ENCODE results near the gene CIITA.
"Not testable (repeated sequence)": the region's sequence is repeated elsewhere in the genome, so short reads cannot be mapped to it uniquely, and the experiment has no call there.

Gene CIITA, protein sequence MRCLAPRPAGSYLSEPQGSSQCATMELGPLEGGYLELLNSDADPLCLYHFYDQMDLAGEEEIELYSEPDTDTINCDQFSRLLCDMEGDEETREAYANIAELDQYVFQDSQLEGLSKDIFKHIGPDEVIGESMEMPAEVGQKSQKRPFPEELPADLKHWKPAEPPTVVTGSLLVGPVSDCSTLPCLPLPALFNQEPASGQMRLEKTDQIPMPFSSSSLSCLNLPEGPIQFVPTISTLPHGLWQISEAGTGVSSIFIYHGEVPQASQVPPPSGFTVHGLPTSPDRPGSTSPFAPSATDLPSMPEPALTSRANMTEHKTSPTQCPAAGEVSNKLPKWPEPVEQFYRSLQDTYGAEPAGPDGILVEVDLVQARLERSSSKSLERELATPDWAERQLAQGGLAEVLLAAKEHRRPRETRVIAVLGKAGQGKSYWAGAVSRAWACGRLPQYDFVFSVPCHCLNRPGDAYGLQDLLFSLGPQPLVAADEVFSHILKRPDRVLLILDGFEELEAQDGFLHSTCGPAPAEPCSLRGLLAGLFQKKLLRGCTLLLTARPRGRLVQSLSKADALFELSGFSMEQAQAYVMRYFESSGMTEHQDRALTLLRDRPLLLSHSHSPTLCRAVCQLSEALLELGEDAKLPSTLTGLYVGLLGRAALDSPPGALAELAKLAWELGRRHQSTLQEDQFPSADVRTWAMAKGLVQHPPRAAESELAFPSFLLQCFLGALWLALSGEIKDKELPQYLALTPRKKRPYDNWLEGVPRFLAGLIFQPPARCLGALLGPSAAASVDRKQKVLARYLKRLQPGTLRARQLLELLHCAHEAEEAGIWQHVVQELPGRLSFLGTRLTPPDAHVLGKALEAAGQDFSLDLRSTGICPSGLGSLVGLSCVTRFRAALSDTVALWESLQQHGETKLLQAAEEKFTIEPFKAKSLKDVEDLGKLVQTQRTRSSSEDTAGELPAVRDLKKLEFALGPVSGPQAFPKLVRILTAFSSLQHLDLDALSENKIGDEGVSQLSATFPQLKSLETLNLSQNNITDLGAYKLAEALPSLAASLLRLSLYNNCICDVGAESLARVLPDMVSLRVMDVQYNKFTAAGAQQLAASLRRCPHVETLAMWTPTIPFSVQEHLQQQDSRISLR

DNA sequence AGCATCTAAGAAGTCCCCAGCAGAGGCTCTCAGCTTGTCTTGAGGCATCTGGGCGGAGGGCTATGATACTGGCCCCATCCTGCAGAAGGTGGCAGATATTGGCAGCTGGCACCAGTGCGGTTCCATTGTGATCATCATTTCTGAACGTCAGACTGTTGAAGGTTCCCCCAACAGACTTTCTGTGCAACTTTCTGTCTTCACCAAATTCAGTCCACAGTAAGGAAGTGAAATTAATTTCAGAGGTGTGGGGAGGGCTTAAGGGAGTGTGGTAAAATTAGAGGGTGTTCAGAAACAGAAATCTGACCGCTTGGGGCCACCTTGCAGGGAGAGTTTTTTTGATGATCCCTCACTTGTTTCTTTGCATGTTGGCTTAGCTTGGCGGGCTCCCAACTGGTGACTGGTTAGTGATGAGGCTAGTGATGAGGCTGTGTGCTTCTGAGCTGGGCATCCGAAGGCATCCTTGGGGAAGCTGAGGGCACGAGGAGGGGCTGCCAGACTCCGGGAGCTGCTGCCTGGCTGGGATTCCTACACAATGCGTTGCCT, at the start of gene CIITA:
Gene CIITA, plus strand, starts transcription at position 404 of the 543 bp plus-strand sequence. Its CDS starts 129 bp downstream, at position 533.
- DNase-seq (ENCODE audit: low read depth) = peak; percentile 48

DNA sequence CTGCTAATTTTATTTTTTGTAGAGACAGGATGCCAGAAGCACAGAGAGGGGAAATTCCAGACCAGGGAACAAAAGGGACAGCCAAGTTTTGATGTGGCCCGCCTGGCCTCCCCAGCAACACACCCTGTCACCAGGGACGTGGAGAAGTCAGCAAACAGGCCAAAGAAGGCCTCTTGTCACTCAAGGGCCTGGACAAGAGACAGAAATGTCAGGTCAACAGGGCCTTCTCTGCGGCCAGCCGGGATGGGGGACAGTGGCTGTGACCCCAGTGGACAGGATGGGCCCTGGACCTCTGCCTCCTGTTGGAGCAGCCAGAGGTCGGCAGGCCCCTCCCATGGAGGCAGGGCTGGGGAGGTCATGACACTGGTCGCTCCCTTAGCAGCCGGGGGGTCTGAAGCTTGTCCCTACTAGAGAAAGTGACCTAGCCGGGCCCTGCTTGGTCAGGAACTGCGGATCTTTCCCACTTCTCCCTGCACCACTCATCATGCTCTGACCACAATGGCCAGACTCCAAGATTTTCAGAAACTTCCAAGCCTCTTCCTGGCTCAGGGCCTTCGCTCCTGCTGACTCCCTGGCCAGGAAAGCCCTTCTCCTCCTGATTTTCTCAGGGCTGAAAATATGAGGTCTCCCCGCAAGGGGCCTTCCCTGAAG, 49.2 kb upstream of the CIITA start:
- DNase-seq (ENCODE audit: low read depth) = peak; percentile 52

- DNase-seq (ENCODE audit: low read depth) = peak; percentile 49
Measured at GRCh38 chr16:10828851-10829366, 48.1 kb upstream of the CIITA start.

GRCh38 chr16:10829390-10830098, 47.5 kb upstream of the CIITA start:
- not testable (repeated sequence) for DNase-seq (ENCODE audit: low read depth)

DNA sequence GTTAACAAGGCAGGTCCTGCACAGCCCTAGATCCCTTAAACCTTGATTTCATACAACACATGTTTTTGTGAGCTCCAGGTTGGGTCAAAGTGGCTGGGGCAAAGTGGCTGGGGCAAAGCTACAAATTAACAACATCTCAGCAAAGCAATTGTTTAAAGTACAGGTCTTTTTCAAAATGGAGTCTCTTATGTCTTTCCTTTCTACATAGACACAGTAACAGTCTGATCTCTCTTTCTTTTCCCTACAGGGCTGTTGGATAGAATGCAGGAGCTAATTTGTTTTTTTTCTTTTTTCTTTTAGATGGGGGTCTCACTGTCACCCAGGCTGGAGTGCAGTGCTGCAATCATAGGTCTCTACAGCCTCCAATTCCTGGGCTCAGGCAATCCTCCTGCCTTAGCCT, 46.8 kb upstream of the CIITA start:
- not testable (repeated sequence) for DNase-seq (ENCODE audit: low read depth)

DNA sequence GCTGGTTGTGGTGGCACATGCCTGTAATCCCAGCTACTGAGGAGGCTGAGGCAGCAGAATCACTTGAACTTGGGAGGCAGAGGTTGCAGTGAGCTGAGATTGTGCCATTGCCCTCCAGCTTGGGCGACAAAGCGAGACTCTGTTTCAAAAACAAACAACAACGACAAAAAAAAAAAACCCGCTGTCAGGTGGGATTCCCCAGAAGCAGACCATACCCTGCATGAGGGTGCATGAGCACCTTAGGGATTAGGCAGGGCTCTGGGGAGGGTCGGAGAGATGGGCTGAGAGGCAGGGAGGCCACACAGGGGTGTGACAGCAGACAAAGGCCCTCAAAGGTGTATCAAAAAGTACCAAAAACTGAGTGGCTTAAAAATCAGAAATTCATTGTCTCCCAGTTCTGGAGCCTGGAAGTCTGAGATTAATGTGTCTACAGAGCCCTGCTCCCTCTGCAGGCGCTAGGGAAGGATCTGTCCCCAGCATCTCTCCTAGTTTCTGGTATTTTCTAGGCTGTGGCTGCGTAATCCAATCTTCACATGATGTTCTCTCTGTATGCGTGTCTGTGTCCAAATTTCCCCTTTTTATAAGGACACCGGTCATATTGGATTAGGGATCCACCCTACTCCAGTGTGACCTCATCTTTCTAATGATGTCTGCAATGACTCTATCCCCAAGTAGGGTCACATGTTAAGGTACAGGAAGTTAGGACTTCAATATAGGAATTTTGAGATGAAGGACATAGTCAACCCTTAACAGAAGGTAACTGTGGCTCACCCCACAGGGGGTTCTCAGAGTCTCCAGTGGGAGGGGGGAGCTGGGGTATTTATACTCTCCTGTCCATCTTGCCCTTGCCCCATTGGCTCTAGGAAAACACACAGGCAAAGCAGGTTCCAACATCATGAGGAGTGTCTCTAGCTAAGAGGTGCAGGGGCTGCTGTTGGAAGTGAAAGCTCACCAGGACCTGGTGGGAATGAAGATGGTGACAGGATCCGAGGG, 44.8 kb upstream of the CIITA start:
- no peak for DNase-seq (ENCODE audit: low read depth)

DNA sequence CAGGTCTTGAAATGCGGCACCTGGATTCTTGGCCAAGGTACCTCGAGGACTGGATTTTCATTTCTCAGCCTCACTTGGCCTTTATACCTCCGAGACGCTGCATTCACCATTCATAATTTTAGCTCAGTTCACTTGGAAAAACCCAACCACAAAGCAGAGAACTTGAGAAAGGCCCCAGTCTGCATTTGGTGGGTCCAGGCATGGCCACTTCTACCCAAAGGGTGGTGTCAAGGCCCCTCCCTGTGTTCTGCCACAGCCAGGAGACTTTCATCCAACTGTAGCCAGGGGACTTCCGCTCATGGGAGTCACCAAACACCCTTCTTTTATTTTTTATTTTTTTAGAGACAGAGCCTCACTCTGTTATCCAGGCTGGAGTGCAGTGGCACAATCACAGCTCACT, 43.7 kb upstream of the CIITA start:
- no peak for DNase-seq (ENCODE audit: low read depth)

- DNase-seq (ENCODE audit: low read depth) = no peak
Measured at GRCh38 chr16:10834130-10834529, 42.9 kb upstream of the CIITA start.

DNA sequence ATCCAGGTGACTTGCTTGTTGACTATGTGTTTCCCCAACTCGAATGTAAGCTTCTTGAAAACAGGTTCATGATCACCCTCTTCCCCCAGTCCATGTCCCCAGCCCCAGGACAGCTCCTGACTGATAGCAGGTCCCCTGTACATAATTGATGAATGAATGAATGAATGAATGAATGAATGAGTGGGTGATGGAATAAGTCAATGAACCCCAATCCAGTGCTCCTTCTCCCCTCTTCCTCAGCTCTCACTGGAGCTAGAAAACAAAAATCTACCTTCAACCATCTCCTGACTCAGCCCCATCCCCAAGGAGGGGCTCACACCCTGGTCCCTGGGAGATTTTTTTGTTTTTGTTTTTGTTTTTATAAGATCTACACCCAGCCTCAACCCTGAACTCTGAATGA, 42.2 kb upstream of the CIITA start:
- DNase-seq (ENCODE audit: low read depth) = no peak

GRCh38 chr16:10835281-10835931, 41.6 kb upstream of the CIITA start:
- DNase-seq (ENCODE audit: low read depth) = no peak

GRCh38 chr16:10836174-10836853, 40.7 kb upstream of the CIITA start:
- no peak for DNase-seq (ENCODE audit: low read depth)

- no peak for DNase-seq (ENCODE audit: low read depth)
Measured at GRCh38 chr16:10838621-10839278, 38.3 kb upstream of the CIITA start.

DNA sequence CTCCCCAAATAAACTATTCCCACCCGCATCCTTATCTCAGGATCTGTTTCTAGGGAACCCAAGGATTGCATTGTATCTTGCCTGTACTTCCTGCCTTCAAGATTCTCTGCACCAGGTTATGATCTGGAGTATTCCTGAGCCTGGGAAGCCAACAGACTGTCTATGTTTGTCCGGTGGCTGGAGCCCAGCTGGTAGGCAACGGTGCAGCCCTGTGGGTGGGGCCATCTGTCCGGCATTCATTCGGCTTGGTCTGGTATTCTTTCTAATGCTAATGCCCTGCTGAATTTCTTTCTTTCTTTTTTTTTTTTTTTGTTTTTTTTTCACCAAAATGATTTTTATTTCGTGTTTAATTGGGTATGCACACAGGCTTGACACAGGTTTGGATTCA, 37.7 kb upstream of the CIITA start:
- DNase-seq (ENCODE audit: low read depth) = no peak

GRCh38 chr16:10840703-10841102, 36.3 kb upstream of the CIITA start:
- DNase-seq (ENCODE audit: low read depth) = no peak

DNA sequence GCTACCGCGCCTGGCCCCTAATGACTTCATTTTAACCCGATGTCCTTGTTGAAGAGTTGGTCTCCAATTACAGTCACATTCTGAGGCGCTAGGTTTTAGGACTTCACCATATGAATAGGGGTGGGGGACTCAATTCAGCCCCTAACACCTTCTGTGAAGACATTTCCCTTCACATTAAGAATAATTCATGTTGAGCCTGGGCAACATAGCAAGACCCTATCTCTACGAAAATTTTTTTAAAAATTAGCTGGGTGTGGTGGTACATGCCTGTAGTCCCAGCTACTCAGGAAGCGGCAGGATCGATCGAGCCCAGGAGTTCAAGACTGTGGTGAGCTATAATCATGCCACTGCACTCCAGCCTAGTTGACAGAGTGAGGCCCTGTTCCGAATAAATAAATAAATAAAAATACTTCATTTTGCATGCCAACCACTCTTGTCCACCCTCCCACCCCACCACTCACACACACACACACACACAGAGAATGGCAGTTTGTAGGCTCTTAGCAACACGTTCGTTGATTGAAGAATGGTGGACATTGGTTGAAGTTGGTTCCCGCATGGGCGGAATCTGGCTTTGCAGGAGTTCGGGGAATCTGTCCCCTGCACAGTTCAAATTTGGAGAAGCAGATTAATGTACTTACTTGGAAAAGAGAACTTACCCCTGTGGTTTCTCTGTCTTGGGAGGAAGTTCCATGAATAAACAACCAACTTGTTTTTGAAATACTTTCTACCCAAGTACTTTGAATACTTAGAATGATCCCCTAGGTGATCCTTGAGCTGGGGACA, 30.6 kb upstream of the CIITA start:
- DNase-seq (ENCODE audit: low read depth) = no peak

- DNase-seq (ENCODE audit: low read depth) = no peak
Measured at GRCh38 chr16:10847176-10847575, 29.8 kb upstream of the CIITA start.
